K562 (cell line): ENCODE data around the gene PTAR1. TPM values are rescaled to one million over a fixed set of nuclear protein-coding genes. Genes with fewer than 3 reads are reported as not detected.

ENCODE experiments used
- MGA ChIP-seq: fragments of 450-650 bp; IDR thresholded peaks from 2 replicates; pipeline ENCODE4 v1.6.1; 2016; ENCODE audit warnings: mild to moderate bottlenecking, moderate library complexity
- TEAD4 ChIP-seq, 2 experiments: sonication (generic) in 1 of 2; formaldehyde crosslinking in 1 of 2; IDR thresholded peaks; 2 replicates each; pipeline versions ENCODE4 v1.6.1 to v1.8.0; 2012 to 2022; ENCODE audit warnings: borderline replicate concordance in 1 of 2, inconsistent platforms in 1 of 2, low read length in 1 of 2, mild to moderate bottlenecking in 1 of 2, missing genetic modification reagents in 1 of 2
- polyA plus RNA-seq, 8 experiments: library from polyadenylated mRNA; depleted of rRNA in 4 of 8; stranded (reverse) in 5 of 8; unstranded in 3 of 8; fragments of >200 nt; fragmentation: Nextera tagmentation in 2 of 8; fragmentation: Illumina TruSeq in 1 of 8; extraction: Ambion mirVana in 2 of 8; extraction: Trizol in 1 of 8; gene quantifications; 2 replicates each; pipeline versions ENCODE4 v1.2.1 to v1.2.3, GENCODE V29; 2011 to 2014; ENCODE audit warnings: inconsistent platforms in 1 of 8, missing spikeins in 1 of 8
- total RNA-seq, 7 experiments: library from RNA; depleted of rRNA in 6 of 7; stranded (reverse); fragments of >200 nt in 6 of 7; fragmentation: Illumina TruSeq in 2 of 7; extraction: Trizol in 2 of 7; gene quantifications; 2 replicates each; pipeline versions ENCODE4 v1.2.1 to v1.2.3, GENCODE V29; 2011 to 2021; ENCODE audit warnings: low replicate concordance in 1 of 7
- TF ChIP-seq, protein P1 (sequence below): IDR thresholded peaks from 3 replicates; pipeline ENCODE4 v1.6.1; 2011; ENCODE audit warnings: borderline replicate concordance, mild to moderate bottlenecking, moderate library complexity; ENCODE audit not compliant: insufficient read length; ENCODE audit errors: extremely low read depth

Gene PTAR1
- total and polyA plus RNA-seq, 9 of the 15 experiments (the other 6 are each of a cell fraction or from before 2014, with no cell fraction given): 10.1 to 48.0 (median 28.0) TPM

GRCh38 chr9:69794356-69794755 lies 34.5 kb upstream of the PTAR1 start (continued):
- TF ChIP-seq MGA (no peak), TEAD4 (IDR thresholded peaks at IDR 0.05; ENCODE audit: low read length) (no peak), TEAD4 (CRISPR knock-in tag; IDR thresholded peaks at IDR 0.05; ENCODE audit: borderline replicate concordance) (no peak)
- TF ChIP-seq, protein P1, sequence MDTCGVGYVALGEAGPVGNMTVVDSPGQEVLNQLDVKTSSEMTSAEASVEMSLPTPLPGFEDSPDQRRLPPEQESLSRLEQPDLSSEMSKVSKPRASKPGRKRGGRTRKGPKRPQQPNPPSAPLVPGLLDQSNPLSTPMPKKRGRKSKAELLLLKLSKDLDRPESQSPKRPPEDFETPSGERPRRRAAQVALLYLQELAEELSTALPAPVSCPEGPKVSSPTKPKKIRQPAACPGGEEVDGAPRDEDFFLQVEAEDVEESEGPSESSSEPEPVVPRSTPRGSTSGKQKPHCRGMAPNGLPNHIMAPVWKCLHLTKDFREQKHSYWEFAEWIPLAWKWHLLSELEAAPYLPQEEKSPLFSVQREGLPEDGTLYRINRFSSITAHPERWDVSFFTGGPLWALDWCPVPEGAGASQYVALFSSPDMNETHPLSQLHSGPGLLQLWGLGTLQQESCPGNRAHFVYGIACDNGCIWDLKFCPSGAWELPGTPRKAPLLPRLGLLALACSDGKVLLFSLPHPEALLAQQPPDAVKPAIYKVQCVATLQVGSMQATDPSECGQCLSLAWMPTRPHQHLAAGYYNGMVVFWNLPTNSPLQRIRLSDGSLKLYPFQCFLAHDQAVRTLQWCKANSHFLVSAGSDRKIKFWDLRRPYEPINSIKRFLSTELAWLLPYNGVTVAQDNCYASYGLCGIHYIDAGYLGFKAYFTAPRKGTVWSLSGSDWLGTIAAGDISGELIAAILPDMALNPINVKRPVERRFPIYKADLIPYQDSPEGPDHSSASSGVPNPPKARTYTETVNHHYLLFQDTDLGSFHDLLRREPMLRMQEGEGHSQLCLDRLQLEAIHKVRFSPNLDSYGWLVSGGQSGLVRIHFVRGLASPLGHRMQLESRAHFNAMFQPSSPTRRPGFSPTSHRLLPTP: no peak
